Middle frontal gyrus (tissue), 1 donor: ENCODE results near the gene HCFC1.

ENCODE experiments used
- DNase-seq: peaks from one replicate; pipeline ENCODE4 v3.0.0-alpha.2; 2015; ENCODE audit warnings: low spot score; ENCODE audit errors: extremely low spot score

HCFC1 gene

GRCh38 chrX:153959649-153960048 lies 12.0 kb downstream of the HCFC1 start:
- no peak for DNase-seq

- no peak for DNase-seq
These were observed 13.0 kb downstream of the HCFC1 start for GRCh38 chrX:153958605-153959004.

GRCh38 chrX:153957224-153957623 lies 14.4 kb downstream of the HCFC1 start:
- no peak for DNase-seq

- no peak for DNase-seq
These were observed 15.3 kb downstream of the HCFC1 start for GRCh38 chrX:153956044-153956907.

DNA sequence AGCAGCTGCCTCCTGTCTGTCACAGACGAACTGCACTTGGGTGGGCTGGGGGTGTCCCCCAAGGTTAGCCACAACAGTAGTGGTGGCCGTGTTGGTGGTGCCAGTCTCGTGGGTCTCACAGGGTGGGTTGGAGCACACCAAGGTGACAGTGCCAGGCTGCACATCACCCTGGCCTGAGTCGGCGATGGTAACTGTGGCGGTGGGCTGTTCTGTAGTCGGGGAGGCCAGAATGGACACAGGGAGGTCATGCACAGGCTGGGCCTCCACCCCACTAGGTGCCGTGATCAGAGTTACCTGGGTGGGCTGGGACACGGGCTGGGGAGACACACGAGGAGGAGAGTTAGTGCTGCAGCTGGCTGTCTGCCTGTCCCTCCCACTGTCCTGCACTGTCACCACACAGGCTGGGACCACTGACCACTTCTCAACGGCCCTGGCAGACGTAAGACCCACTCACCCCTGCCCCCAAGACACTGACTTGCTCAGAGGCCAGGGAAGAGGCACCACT lies 16.3 kb downstream of the HCFC1 start:
- no peak for DNase-seq

DNA sequence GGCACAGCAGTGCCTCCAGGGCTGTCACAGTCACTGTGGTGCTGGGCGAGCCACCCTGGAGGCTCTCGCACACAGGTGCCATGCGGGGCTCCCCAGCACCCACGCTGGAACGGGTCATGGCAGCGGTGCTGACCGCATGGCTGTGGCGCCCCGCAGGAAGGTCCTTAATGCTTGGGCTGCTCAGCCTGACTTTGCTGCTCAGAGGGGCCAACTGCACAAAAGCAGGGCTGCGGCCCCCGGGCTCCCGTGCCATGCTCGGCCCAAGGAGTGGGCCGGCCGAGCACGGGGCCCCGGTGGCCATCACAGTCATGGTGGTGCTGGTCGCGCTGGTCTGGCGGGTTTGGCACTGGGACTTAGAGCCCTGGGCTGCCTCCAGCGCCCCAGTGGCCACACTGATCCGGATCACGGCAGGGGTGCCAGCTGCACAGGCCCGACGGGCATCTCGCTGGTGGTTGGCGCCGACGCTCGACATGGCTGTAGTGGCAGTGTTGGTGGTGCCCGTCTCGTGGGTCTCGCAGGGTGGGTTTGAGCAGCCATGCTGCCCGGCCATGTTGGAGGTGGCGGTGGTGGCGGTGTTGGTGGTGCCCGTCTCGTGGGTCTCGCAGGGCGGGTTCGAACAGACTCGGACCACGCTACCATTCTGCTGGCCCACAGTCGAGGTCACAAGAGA lies 16.9 kb downstream of the HCFC1 start:
- DNase-seq: no peak

GRCh38 chrX:153953892-153954557 lies 17.6 kb downstream of the HCFC1 start:
- DNase-seq: no peak

GRCh38 chrX:153953342-153953830 lies 18.2 kb downstream of the HCFC1 start:
- DNase-seq: peak; percentile 24

GRCh38 chrX:153952373-153953026 lies 19.1 kb downstream of the HCFC1 start:
- DNase-seq: no peak

DNA sequence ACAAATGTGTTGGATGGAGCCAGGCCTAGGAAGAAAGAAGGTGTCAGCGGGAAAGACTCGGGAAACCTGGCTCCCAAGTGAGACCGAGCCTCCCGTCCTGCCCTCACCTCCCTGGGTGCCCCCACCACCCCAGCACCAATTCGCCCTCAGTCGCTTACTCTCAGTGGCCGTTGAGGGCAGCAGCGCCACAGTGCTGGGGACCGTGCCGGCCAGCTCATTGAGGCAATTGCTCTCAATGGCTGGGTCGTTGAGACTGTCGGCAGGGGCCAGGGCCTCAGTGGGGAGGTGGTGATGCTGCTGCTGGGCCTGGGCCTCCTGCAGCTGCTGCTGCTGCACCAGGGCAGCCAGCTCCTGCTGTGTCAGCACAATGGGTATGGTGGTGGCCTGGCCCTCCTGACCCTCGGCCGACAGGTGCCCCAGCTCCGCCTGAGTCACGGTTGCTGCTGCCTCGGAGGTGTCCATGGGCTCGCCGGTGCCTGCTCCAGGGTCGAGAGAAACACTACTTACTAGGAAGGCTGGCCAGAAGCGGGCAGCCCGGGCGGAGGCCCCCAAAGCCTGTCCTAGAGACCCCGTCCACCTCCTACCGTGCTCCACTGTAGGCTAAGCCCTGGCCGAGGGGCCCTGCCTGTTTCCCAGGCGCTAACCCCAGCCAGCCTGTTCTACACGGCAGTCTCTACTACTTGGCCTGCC lies 19.8 kb downstream of the HCFC1 start:
- no peak for DNase-seq

- no peak for DNase-seq
These were observed 21.5 kb downstream of the HCFC1 start for GRCh38 chrX:153950127-153950526.

DNA sequence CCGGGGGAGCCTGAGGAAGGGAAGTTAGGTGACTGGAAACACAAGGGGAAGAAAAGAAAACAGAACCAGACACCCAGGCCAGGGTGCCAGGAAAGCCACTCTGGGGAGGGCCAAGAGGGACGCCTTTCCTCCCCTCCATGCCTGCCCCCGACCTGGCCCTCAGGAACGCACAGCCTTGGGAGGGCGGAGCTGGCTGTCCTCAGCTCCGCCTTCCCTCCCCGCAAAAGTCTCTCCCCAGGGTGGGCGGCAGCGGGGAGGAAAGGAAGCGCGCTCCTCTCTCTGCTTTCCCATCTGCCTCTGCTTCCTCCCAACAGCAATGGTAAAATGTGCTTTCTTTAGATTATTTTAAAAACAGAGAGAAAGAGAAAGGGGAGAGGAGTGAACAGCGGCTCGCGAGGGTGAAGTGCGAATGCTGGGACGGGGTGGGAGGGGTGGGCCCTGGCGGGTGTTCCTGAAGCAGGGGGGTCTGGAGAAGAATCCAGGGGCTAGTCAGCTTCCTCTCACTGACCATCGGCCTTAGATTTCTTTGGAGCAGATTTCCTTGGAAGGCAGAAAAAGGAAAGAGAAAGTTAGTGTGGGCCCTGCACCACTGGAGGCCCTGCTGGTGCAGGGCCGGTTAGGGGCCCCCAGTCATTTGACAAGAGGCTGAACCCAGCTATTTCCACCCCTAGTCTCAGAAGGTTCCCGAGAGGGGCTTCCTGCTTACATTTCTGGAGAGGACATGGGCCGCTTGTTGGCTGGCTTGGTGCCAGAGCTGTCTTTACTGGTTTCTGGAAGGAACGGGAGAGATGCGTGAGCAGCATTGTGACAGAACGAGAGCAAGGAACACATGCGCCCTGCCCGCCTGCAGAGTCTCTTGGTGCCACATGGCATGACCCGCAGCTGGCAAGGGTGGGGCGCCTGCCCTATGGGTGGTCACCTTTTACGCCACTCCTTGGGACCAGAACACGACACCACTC lies 22.5 kb downstream of the HCFC1 start:
- DNase-seq: no peak

DNA sequence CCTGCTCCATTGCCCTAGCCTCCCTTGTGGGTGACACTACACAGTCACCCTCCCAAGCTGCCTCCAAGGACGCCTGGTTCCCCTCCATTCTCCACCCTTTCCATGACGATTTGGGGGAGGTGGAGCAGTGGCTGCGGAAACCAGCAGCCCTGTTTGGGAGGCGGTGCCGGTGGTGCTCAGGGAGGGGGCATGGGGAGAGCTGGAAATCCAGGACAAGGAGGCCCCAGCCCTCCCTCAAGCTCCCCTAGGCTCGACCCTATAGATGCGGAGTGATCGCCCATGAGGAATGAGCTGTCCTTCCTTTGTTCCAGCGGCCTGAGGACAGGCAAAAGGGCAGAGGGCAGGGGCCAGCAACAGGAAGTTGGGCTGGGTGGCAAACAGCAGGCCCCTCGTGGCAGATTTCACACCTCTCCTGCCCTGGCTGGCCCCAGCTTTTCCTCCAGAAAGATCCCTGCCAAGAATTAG lies 23.6 kb downstream of the HCFC1 start:
- DNase-seq: no peak

DNA sequence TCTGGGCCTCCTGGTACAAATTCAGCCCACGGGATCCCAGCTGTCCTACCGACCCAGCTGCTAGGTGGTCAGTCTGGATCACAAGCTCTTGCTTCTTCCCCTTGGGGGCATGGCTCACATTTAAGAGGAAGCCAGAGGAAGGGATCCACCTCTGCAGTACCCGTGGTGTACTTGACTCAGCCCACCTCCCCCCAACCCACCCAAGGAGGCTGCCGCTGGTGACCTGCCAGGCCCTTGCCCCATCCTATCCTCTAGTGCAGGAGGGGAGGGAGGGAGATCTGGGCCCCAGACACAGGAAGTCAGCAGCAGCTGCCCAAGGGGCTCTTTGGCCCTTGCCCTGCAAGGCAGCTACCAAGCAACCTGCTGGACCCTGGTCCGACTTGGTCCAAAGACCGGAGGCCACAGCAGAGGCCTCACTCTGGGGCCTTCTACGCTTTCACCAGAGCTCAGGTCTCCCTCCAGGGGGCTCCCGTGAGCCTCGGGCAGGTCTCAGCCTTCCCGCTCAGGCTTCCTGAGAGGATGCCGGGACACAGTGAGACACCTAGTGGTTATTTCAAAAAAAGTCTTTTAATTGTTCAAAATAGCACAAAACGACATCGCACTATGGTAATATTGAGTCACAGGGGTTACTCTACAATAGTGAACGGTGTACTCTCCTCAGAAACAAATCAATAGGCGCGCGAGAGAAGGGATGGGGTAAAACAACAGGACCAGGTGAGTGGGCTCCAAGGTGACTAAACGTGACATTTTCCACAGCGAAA lies 24.4 kb downstream of the HCFC1 start:
- DNase-seq: no peak

GRCh38 chrX:153945956-153946943 lies 25.4 kb downstream of the HCFC1 start:
- no peak for DNase-seq

GRCh38 chrX:153944800-153945150 lies 26.8 kb downstream of the HCFC1 start:
- no peak for DNase-seq

GRCh38 chrX:153944140-153944799 lies 27.3 kb downstream of the HCFC1 start, which contains the start of gene RENBP:
RENBP (minus strand) TSS chrX:153944643; CDS start chrX:153944610, 33 bp downstream.
- DNase-seq: no peak
